Renal cortex interstitium (tissue), 11 donors: ENCODE data around the gene SIRT6. TPM values are rescaled to one million over a fixed set of nuclear protein-coding genes. Genes with fewer than 3 reads are reported as not detected.
"Not testable (repeated sequence)": the region's sequence is repeated elsewhere in the genome, so short reads cannot be mapped to it uniquely, and the experiment has no call there.

ENCODE experiments used
- DNase-seq, 11 donors: peaks; one replicate each; pipeline ENCODE4 v3.0.0-alpha.2; 2013; ENCODE audit warnings: low read depth in 9 of 11, low spot score in 4 of 11; ENCODE audit errors: extremely low read depth in 1 of 11
- polyA plus RNA-seq, 3 donors: library from polyadenylated mRNA; unstranded; fragments of 120-200 nt; gene quantifications; one replicate each; pipeline ENCODE4 v1.2.1, GENCODE V29; 2013; ENCODE audit not compliant: insufficient read length in 3 of 3

The SIRT6 gene
- polyA plus RNA-seq, 3 donors, result 17.1 to 28.6 (median 21.7) TPM

- DNase-seq, result no peak
Measured at GRCh38 chr19:4151623-4152022, 30.7 kb downstream of the SIRT6 start.

- no peak for DNase-seq
Measured at GRCh38 chr19:4149518-4150288, 32.7 kb downstream of the SIRT6 start.

- DNase-seq, result no peak
Measured at GRCh38 chr19:4144666-4145249, 37.6 kb downstream of the SIRT6 start.

GRCh38 chr19:4142916-4143315, 39.4 kb downstream of the SIRT6 start:
- DNase-seq, result not testable (repeated sequence)

GRCh38 chr19:4140237-4140711, 42.1 kb downstream of the SIRT6 start:
- peak in 2 of 11 donors; percentile 19 to 34 for DNase-seq

- peak in 2 of 11 donors; percentile 26 to 32 for DNase-seq
Measured at GRCh38 chr19:4139614-4140236, 42.6 kb downstream of the SIRT6 start.

GRCh38 chr19:4138445-4138844, 43.9 kb downstream of the SIRT6 start:
- DNase-seq, result no peak

- no peak for DNase-seq
Measured at GRCh38 chr19:4136680-4137088, 45.7 kb downstream of the SIRT6 start.

- not testable (repeated sequence) for DNase-seq
Measured at GRCh38 chr19:4135386-4135785, 47.0 kb downstream of the SIRT6 start.

GRCh38 chr19:4134351-4134750, 48.0 kb downstream of the SIRT6 start:
- no peak for DNase-seq

- no peak for DNase-seq
Measured at GRCh38 chr19:4130744-4131438, 51.5 kb downstream of the SIRT6 start.

GRCh38 chr19:4129050-4129449, 53.3 kb downstream of the SIRT6 start:
- not testable (repeated sequence) for DNase-seq

- not testable (repeated sequence) for DNase-seq
Measured at GRCh38 chr19:4127322-4127721, 55.0 kb downstream of the SIRT6 start.

GRCh38 chr19:4124638-4125037, 57.7 kb downstream of the SIRT6 start:
- no peak for DNase-seq

Other genes with a start within 250 kb of the SIRT6 start
- not detected for gene NMRK2, start 249.5 kb downstream of the SIRT6 start, polyA plus RNA-seq
- gene DAPK3, start 211.5 kb downstream of the SIRT6 start, polyA plus RNA-seq, result 10 to 100 TPM; 32.7 to 50.8 (median 42.1) TPM
- gene EEF2, start 197.1 kb downstream of the SIRT6 start, polyA plus RNA-seq, result 1,000 to 10,000 TPM; 1,532 to 1,936 (median 1,761) TPM
- gene PIAS4, start 174.8 kb downstream of the SIRT6 start, polyA plus RNA-seq, result 10 to 100 TPM; 30.7 to 36.6 (median 33.3) TPM
- 10 to 100 TPM in 2 of 3 donors, 1 to 10 TPM in 1; 7.6 to 13.8 (median 10.5) TPM for gene ZBTB7A, start 115.7 kb downstream of the SIRT6 start, polyA plus RNA-seq
- gene MAP2K2, start 58.4 kb downstream of the SIRT6 start, polyA plus RNA-seq, result 100 to 1,000 TPM in 2 of 3 donors, 10 to 100 TPM in 1; 85.6 to 125 (median 124) TPM
- 1 to 10 TPM in 1 of 3 donors, under 1 TPM in 2; 0.56 to 1.2 (median 0.95) TPM for gene CREB3L3, start 28.9 kb downstream of the SIRT6 start, polyA plus RNA-seq
- gene ANKRD24, start 126 bp upstream of the SIRT6 start, polyA plus RNA-seq, result 1 to 10 TPM in 2 of 3 donors, under 1 TPM in 1; 0.79 to 2.3 (median 1.1) TPM
- under 1 TPM; 0.36 to 0.82 (median 0.54) TPM for gene EBI3, start 47.0 kb upstream of the SIRT6 start, polyA plus RNA-seq
- 10 to 100 TPM; 19.5 to 26.6 (median 21.4) TPM for gene YJU2, start 64.5 kb upstream of the SIRT6 start, polyA plus RNA-seq
- gene SHD, start 96.7 kb upstream of the SIRT6 start, polyA plus RNA-seq, result 1 to 10 TPM; 1.5 to 3.5 (median 3.0) TPM
- gene TMIGD2, start 119.8 kb upstream of the SIRT6 start, polyA plus RNA-seq, result under 1 TPM; 0.22 to 0.39 (median 0.38) TPM
- 1 to 10 TPM; 5.6 to 8.7 (median 6.9) TPM for gene FSD1, start 122.0 kb upstream of the SIRT6 start, polyA plus RNA-seq
- 10 to 100 TPM; 23.8 to 37.6 (median 28.7) TPM for gene STAP2, start 156.3 kb upstream of the SIRT6 start, polyA plus RNA-seq
- gene MPND, start 161.0 kb upstream of the SIRT6 start, polyA plus RNA-seq, result 10 to 100 TPM; 21.3 to 31.4 (median 26.0) TPM
- 10 to 100 TPM; 54.5 to 80.5 (median 73.3) TPM for gene SH3GL1, start 218.0 kb upstream of the SIRT6 start, polyA plus RNA-seq
- gene CHAF1A, start 220.1 kb upstream of the SIRT6 start, polyA plus RNA-seq, result 10 to 100 TPM; 20.5 to 27.9 (median 24.2) TPM